ENCODE measurements around the gene JAKMIP2. TPM values are rescaled to one million over a fixed set of nuclear protein-coding genes. Genes with fewer than 3 reads are reported as not detected.

Gene JAKMIP2
- total RNA-seq, 1 experiment from 2014 or later: 1.2 TPM

GRCh38 chr5:147561435-147561834 lies 221.1 kb downstream of the JAKMIP2 start:
- BruUV-seq (replicated peaks): no TSS peak
- intact Hi-C loops (cut with micrococcal nuclease; ENCODE audit: unreplicated experiment): no loop called here
- Histone ChIP-seq H3K27me3 (replicated peaks; ENCODE audit: control insufficient read depth, insufficient read depth, low read length) (no peaks in the 10 kb centered on the region), H3K36me3 (ENCODE audit: control insufficient read depth, insufficient read depth, low read length) (no peaks in the 10 kb centered on the region), H3K9me3 (no peaks in the 10 kb centered on the region), H3K4me3 (ENCODE audit: low read depth, low read length) (no peak overlapping the region), H3K4me1 (0 out of 2 replicates have a peak, but pooled peaks cover 8% of the 10 kb centered on the region)
- ChIA-PET POLR2A (no interaction called here), CTCF (no interaction called here)
- TF ChIP-seq, protein P1, sequence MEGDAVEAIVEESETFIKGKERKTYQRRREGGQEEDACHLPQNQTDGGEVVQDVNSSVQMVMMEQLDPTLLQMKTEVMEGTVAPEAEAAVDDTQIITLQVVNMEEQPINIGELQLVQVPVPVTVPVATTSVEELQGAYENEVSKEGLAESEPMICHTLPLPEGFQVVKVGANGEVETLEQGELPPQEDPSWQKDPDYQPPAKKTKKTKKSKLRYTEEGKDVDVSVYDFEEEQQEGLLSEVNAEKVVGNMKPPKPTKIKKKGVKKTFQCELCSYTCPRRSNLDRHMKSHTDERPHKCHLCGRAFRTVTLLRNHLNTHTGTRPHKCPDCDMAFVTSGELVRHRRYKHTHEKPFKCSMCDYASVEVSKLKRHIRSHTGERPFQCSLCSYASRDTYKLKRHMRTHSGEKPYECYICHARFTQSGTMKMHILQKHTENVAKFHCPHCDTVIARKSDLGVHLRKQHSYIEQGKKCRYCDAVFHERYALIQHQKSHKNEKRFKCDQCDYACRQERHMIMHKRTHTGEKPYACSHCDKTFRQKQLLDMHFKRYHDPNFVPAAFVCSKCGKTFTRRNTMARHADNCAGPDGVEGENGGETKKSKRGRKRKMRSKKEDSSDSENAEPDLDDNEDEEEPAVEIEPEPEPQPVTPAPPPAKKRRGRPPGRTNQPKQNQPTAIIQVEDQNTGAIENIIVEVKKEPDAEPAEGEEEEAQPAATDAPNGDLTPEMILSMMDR (IDR thresholded peaks at IDR 0.05; ENCODE audit: insufficient read depth in 1 of 2, low read depth in 1 of 2, low read length in 1 of 2, severe bottlenecking in 1 of 2, unreplicated experiment in 1 of 2): no peak
- Mint-ChIP-seq H3K9me3 (ENCODE audit: unreplicated experiment) (no peaks in the 10 kb centered on the region), H3K27ac (ENCODE audit: unreplicated experiment) (no peak overlapping the region), H3K27me3 (ENCODE audit: insufficient read depth, unreplicated experiment) (no peaks in the 10 kb centered on the region), H3K4me3 (ENCODE audit: unreplicated experiment) (no peak overlapping the region), H3K4me1 (ENCODE audit: low read depth, unreplicated experiment) (peaks cover 12% of the 10 kb centered on the region), H3K36me3 (ENCODE audit: insufficient read depth, unreplicated experiment) (no peaks in the 10 kb centered on the region)
- no peak for DNase-seq

GRCh38 chr5:147560718-147561331 lies 221.7 kb downstream of the JAKMIP2 start:
- no peak overlapping the region for H3K4me3 Mint-ChIP-seq (ENCODE audit: unreplicated experiment)
- no peaks in the 10 kb centered on the region for H3K36me3 ChIP-seq (ENCODE audit: control insufficient read depth, insufficient read depth, low read length)
- H3K4me3 ChIP-seq (ENCODE audit: low read depth, low read length): no peak overlapping the region
- no peak for DNase-seq
- H3K9me3 Mint-ChIP-seq (ENCODE audit: unreplicated experiment): no peaks in the 10 kb centered on the region
- no peaks in the 10 kb centered on the region for H3K9me3 ChIP-seq
- ChIA-PET CTCF (no interaction called here), POLR2A (no interaction called here)
- TF ChIP-seq, protein P1 (IDR thresholded peaks at IDR 0.05; ENCODE audit: insufficient read depth in 1 of 2, low read depth in 1 of 2, low read length in 1 of 2, severe bottlenecking in 1 of 2, unreplicated experiment in 1 of 2): no peak
- H3K27ac Mint-ChIP-seq (ENCODE audit: unreplicated experiment): no peak overlapping the region
- no peaks in the 10 kb centered on the region for H3K36me3 Mint-ChIP-seq (ENCODE audit: insufficient read depth, unreplicated experiment)
- H3K27me3 ChIP-seq (replicated peaks; ENCODE audit: control insufficient read depth, insufficient read depth, low read length): no peaks in the 10 kb centered on the region
- BruUV-seq (replicated peaks): no TSS peak
- H3K27me3 Mint-ChIP-seq (ENCODE audit: insufficient read depth, unreplicated experiment): no peaks in the 10 kb centered on the region
- H3K4me1 ChIP-seq: 0 out of 2 replicates have a peak, but pooled peaks cover 8% of the 10 kb centered on the region
- peaks cover 12% of the 10 kb centered on the region for H3K4me1 Mint-ChIP-seq (ENCODE audit: low read depth, unreplicated experiment)
- intact Hi-C loops (cut with micrococcal nuclease; ENCODE audit: unreplicated experiment): no loop called here

- Histone ChIP-seq H3K27me3 (replicated peaks; ENCODE audit: control insufficient read depth, insufficient read depth, low read length) (no peaks in the 10 kb centered on the region), H3K4me1 (0 out of 2 replicates have a peak, but pooled peaks cover 8% of the 10 kb centered on the region), H3K9me3 (no peaks in the 10 kb centered on the region), H3K36me3 (ENCODE audit: control insufficient read depth, insufficient read depth, low read length) (no peaks in the 10 kb centered on the region), H3K4me3 (ENCODE audit: low read depth, low read length) (no peak overlapping the region)
- DNase-seq: no peak
- H3K4me1 Mint-ChIP-seq (ENCODE audit: low read depth, unreplicated experiment): peaks cover 12% of the 10 kb centered on the region
- ChIA-PET POLR2A (no interaction called here), CTCF (interaction anchor here (0.7 to 3.1 kb wide), 5 partner anchors 8 to 190 kb away, joined by 3 to 30 read pairs (median 4); no protein-coding TSS in a partner anchor)
- no peaks in the 10 kb centered on the region for H3K27me3 Mint-ChIP-seq (ENCODE audit: insufficient read depth, unreplicated experiment)
- H3K27ac Mint-ChIP-seq (ENCODE audit: unreplicated experiment): no peak overlapping the region
- H3K36me3 Mint-ChIP-seq (ENCODE audit: insufficient read depth, unreplicated experiment): no peaks in the 10 kb centered on the region
- H3K9me3 Mint-ChIP-seq (ENCODE audit: unreplicated experiment): no peaks in the 10 kb centered on the region
- TF ChIP-seq, protein P1 (IDR thresholded peaks at IDR 0.05; ENCODE audit: insufficient read depth in 1 of 2, low read depth in 1 of 2, low read length in 1 of 2, severe bottlenecking in 1 of 2, unreplicated experiment in 1 of 2): no peak
- no peak overlapping the region for H3K4me3 Mint-ChIP-seq (ENCODE audit: unreplicated experiment)
- no TSS peak for BruUV-seq (replicated peaks)
- intact Hi-C loops (cut with micrococcal nuclease; ENCODE audit: unreplicated experiment): loop anchor here (1.0 to 5.0 kb wide), 4 partner anchors 95 to 335 kb away; no protein-coding TSS in a partner anchor
These were observed 222.8 kb downstream of the JAKMIP2 start for GRCh38 chr5:147559749-147560148.
